ENCODE data around the gene GLIS1. TPM values are rescaled to one million over a fixed set of nuclear protein-coding genes. Genes with fewer than 3 reads are reported as not detected.

The GLIS1 gene
- total RNA-seq, 1 donor from 2014 or later, result 0.16 TPM

- intact Hi-C loops (cut with micrococcal nuclease), result no loop called here
- no peak for TF ChIP-seq CTCF (IDR thresholded peaks at IDR 0.05; ENCODE audit: borderline replicate concordance)
- H3K4me3 ChIP-seq, result no peak overlapping the region
- H3K4me1 ChIP-seq, result no peaks in the 10 kb centered on the region
- peaks cover 59% of the 10 kb centered on the region for H3K27me3 ChIP-seq (ENCODE audit: low read depth)
- DNase-seq, result no peak
- H3K27ac ChIP-seq (replicated peaks), result no peak overlapping the region
- no peaks in the 10 kb centered on the region for H3K36me3 ChIP-seq
- no peaks in the 10 kb centered on the region for H3K9me3 ChIP-seq (replicated peaks)
Measured at GRCh38 chr1:53476579-53476978, 262.4 kb downstream of the GLIS1 start.

GRCh38 chr1:53475664-53476063, 263.3 kb downstream of the GLIS1 start:
- no peak overlapping the region for H3K4me3 ChIP-seq
- DNase-seq, result no peak
- TF ChIP-seq CTCF (IDR thresholded peaks at IDR 0.05; ENCODE audit: borderline replicate concordance), result no peak
- no peak overlapping the region for H3K27ac ChIP-seq (replicated peaks)
- H3K9me3 ChIP-seq (replicated peaks), result no peaks in the 10 kb centered on the region
- peaks cover under 1% of the 10 kb centered on the region for H3K4me1 ChIP-seq
- no peaks in the 10 kb centered on the region for H3K36me3 ChIP-seq
- intact Hi-C loops (cut with micrococcal nuclease), result no loop called here
- H3K27me3 ChIP-seq (ENCODE audit: low read depth), result peaks cover 59% of the 10 kb centered on the region

- Histone ChIP-seq H3K4me1 (peaks cover 7% of the 10 kb centered on the region), H3K36me3 (no peaks in the 10 kb centered on the region), H3K27ac (replicated peaks) (no peak overlapping the region), H3K27me3 (ENCODE audit: low read depth) (peaks cover 50% of the 10 kb centered on the region), H3K4me3 (no peak overlapping the region), H3K9me3 (replicated peaks) (no peaks in the 10 kb centered on the region)
- DNase-seq, result no peak
- intact Hi-C loops (cut with micrococcal nuclease), result no loop called here
- TF ChIP-seq CTCF (IDR thresholded peaks at IDR 0.05; ENCODE audit: borderline replicate concordance), result no peak
Measured at GRCh38 chr1:53473463-53473862, 265.5 kb downstream of the GLIS1 start.

- peaks cover 7% of the 10 kb centered on the region for H3K4me1 ChIP-seq
- H3K9me3 ChIP-seq (replicated peaks), result no peaks in the 10 kb centered on the region
- no peak overlapping the region for H3K4me3 ChIP-seq
- H3K36me3 ChIP-seq, result no peaks in the 10 kb centered on the region
- TF ChIP-seq CTCF (IDR thresholded peaks at IDR 0.05; ENCODE audit: borderline replicate concordance), result no peak
- no peak for DNase-seq
- no peak overlapping the region for H3K27ac ChIP-seq (replicated peaks)
- peaks cover 25% of the 10 kb centered on the region for H3K27me3 ChIP-seq (ENCODE audit: low read depth)
- intact Hi-C loops (cut with micrococcal nuclease), result no loop called here
Measured at GRCh38 chr1:53471000-53471399, 268.0 kb downstream of the GLIS1 start.

- no peak for DNase-seq
- intact Hi-C loops (cut with micrococcal nuclease), result no loop called here
- Histone ChIP-seq H3K27ac (replicated peaks) (no peak overlapping the region), H3K36me3 (no peaks in the 10 kb centered on the region), H3K4me1 (peaks cover 7% of the 10 kb centered on the region), H3K27me3 (ENCODE audit: low read depth) (peaks cover 21% of the 10 kb centered on the region), H3K4me3 (peak overlapping the region; percentile 17), H3K9me3 (replicated peaks) (no peaks in the 10 kb centered on the region)
- TF ChIP-seq CTCF (IDR thresholded peaks at IDR 0.05; ENCODE audit: borderline replicate concordance), result no peak
Measured at GRCh38 chr1:53470584-53470983, 268.4 kb downstream of the GLIS1 start.

GRCh38 chr1:53470155-53470554, 268.8 kb downstream of the GLIS1 start:
- H3K9me3 ChIP-seq (replicated peaks), result no peaks in the 10 kb centered on the region
- peak; percentile 69 for TF ChIP-seq CTCF (IDR thresholded peaks at IDR 0.05; ENCODE audit: borderline replicate concordance)
- peak; percentile 68 for DNase-seq
- H3K4me3 ChIP-seq, result peak overlapping the region; percentile 17
- peaks cover 7% of the 10 kb centered on the region for H3K4me1 ChIP-seq
- no peaks in the 10 kb centered on the region for H3K36me3 ChIP-seq
- peaks cover 20% of the 10 kb centered on the region for H3K27me3 ChIP-seq (ENCODE audit: low read depth)
- intact Hi-C loops (cut with micrococcal nuclease), result no loop called here
- no peak overlapping the region for H3K27ac ChIP-seq (replicated peaks)
